Astrocyte of the spinal cord (primary cell): ENCODE results near the gene SCFD2.
"Not testable (repeated sequence)": the region's sequence is repeated elsewhere in the genome, so short reads cannot be mapped to it uniquely, and the experiment has no call there.

ENCODE experiments used
- DNase-seq: peaks from one replicate; pipeline ENCODE4 v3.0.0; 2011; ENCODE audit warnings: low read depth, low spot score
- H3K4me3 ChIP-seq: 2 replicates; pipeline ENCODE4 v1.5.1; 2011; ENCODE audit warnings: low read depth, mild to moderate bottlenecking, low read length, moderate library complexity
- in situ Hi-C: cut with HindIII; loops from 2 replicates; pipeline ENCODE4 v1.10.0; 2017; ENCODE audit warnings: low sequenced_read_pairs
- TF ChIP-seq, protein P1 (sequence below): IDR thresholded peaks from 2 replicates; pipeline ENCODE4 v1.5.1; 2012; ENCODE audit warnings: low read depth, mild to moderate bottlenecking, low read length, inconsistent platforms

Gene SCFD2

DNA sequence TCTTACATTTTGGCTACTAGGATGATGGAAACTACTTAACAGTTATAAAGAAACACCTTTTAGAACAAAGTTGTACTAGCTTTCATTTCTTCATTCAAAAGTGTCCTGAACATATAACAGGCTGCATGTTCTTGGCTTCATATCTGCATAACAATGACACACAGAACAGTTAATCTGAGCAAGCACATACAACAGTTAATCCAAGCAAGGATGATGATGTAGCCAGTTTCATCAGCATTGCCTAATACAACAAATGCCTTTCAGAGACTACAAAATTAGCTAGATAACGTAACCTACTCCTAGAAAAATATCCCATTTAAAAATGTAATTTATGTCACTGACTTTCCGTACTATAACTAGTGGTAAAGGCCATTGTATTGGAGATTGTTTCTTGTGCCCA, 182.1 kb downstream of the SCFD2 start:
- DNase-seq, result no peak
- in situ Hi-C loops, result no loop called here
- no peak overlapping the region for H3K4me3 ChIP-seq
- TF ChIP-seq, protein P1, sequence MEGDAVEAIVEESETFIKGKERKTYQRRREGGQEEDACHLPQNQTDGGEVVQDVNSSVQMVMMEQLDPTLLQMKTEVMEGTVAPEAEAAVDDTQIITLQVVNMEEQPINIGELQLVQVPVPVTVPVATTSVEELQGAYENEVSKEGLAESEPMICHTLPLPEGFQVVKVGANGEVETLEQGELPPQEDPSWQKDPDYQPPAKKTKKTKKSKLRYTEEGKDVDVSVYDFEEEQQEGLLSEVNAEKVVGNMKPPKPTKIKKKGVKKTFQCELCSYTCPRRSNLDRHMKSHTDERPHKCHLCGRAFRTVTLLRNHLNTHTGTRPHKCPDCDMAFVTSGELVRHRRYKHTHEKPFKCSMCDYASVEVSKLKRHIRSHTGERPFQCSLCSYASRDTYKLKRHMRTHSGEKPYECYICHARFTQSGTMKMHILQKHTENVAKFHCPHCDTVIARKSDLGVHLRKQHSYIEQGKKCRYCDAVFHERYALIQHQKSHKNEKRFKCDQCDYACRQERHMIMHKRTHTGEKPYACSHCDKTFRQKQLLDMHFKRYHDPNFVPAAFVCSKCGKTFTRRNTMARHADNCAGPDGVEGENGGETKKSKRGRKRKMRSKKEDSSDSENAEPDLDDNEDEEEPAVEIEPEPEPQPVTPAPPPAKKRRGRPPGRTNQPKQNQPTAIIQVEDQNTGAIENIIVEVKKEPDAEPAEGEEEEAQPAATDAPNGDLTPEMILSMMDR, result no peak

DNA sequence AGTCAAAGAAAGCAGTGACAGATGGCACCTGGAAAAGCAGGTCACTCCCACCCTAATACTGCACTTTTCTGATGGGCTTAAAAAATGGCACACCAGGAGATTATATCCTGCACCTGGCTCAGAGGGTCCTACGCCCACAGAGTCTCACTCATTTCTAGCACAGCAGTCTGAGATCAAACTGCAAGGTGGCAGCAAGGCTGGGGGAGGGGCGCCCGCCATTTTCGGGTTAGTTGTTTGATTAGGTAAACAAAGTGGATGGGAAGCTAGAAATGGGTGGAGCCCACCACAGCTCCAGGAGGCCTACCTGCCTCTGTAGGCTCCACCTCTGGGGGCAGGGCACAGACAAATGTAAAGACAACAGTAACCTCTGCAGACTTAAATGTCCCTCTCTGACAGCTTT, 188.1 kb downstream of the SCFD2 start:
- in situ Hi-C loops, DNase-seq, H3K4me3 ChIP-seq: not testable (repeated sequence)

DNA sequence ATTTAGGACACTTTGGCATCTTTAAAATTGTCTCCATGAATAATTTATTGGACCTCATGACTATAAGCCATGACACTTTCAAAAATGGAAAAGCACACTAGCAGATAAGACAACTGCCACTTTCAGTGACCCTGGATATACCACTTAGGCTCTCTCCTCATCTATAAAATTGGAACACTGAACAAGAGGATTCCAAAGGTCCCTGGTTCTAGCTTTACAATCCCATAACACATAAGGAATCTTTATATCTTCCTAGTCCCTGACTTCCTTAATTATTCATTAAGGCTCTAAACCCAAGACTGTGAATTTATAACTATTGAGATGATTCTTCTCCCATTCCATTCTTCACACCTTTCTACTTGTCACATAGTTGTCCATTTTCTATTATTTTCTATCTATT, 190.2 kb downstream of the SCFD2 start:
- H3K4me3 ChIP-seq, result no peak overlapping the region
- in situ Hi-C loops, result no loop called here
- no peak for DNase-seq
- TF ChIP-seq, protein P1, result no peak

DNA sequence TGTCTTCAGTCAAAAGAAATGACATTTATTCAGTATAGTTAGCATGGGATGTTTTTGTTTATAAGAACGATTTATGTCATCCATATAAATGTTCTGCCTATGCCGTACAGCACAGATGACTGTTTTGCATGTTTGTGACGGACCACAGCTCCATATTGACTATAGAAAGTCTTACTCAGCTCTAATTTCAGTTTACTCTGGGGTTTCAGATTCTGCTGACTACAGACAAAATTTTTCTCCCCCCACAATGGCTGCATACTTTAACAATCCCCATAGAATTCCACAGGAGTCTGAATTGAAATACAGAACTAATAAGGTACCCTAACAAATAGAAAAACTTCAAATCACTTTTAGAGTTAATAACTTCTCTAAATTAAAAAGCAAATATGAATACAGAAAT, 191.0 kb downstream of the SCFD2 start:
- no peak overlapping the region for H3K4me3 ChIP-seq
- TF ChIP-seq, protein P1, result no peak
- no peak for DNase-seq
- in situ Hi-C loops, result no loop called here

DNA sequence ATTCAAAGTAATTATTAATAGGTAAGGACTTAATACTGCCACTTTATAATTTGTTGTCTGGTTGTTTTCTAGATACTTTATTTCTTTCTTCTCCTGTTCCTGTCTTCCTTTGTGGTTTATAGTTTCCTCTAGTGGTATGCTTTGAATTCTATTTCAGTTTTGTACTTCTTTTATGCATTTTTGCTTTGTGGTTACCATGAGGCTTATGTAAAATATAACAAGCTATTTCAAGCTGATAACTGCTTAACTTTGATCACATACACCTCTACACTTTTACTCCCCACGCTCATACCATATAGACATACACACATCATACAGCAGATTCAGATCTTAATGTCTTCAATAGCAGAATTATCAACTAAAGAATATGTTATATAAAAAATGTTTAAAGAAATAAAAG, 192.3 kb downstream of the SCFD2 start:
- TF ChIP-seq, protein P1, result no peak
- no peak for DNase-seq
- in situ Hi-C loops, result no loop called here
- no peak overlapping the region for H3K4me3 ChIP-seq

DNA sequence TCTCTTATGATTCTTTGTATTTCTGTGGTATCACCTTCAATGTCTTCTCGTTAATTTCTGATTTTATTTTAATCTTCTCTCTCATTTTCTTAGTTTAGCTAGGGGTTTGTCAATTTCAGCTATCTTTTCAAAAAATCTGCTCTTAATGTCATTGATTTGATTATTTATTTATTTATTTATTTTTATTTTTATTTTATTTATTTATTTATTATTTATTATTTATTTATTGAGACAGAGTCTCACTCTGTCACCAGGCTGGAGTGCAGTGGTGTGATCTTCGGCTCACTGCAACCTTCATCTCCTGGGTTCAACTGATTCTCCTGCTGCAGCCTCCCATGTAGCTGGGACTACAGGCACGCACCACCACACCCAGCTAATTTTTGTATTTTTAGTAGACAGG, 194.1 kb downstream of the SCFD2 start:
- TF ChIP-seq, protein P1, result no peak
- H3K4me3 ChIP-seq, result no peak overlapping the region
- DNase-seq, result no peak
- in situ Hi-C loops, result no loop called here

DNA sequence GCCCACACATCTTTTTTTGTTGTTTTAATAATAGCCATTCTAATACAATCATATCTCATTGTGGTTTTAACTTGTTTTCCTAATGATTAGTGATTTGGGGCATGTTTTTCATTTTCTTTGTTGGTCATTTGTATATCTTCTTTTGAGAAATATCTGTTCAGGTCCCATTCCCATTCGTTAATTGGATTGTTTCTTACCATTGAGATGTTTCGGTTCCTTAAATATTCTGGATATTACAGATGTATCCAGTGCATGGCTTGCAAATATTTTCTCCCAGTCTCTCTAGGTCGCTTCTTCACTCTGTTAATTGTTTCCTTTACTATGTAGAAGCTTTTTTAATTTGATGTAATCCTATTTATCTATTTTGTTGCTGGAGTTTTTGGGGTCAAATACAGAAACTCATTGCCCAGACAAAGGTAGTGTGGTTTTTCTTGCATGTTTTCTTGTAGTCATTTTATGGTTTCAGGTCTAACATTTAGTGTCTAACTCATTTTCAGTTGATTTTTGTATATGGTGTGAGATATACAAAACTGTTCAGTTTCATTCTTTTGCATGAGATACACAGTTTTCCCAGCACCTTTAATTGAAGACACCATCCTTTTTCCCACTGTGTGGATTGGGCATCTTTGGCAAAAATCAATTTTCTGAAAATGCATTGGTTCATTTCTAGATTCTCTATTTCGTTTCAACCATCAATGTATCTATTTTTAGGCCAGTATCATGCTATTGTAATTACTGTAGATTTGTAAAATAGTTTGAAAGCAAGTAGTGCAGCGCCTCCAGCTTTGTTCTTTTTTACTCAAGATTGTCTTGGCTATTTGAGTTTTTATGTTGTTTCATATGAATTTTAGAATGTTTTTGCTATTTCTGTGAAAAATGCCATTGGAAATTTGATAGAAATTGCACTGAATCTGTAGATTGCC, 195.9 kb downstream of the SCFD2 start:
- in situ Hi-C loops, result no loop called here
- no peak for DNase-seq
- TF ChIP-seq, protein P1, result no peak
- no peak overlapping the region for H3K4me3 ChIP-seq
